A673 (cell line): ENCODE measurements around the gene ATP8A2.
"Not testable (repeated sequence)": the region's sequence is repeated elsewhere in the genome, so short reads cannot be mapped to it uniquely, and the experiment has no call there.

ENCODE experiments used
- CTCF ChIP-seq: fragments of 300-800, 200-600 bp; sonication (generic); conservative IDR thresholded peaks from 2 replicates; pipeline ENCODE4 v1.5.1; 2017; ENCODE audit warnings: low read depth, mild to moderate bottlenecking, antibody characterized with exemption, low read length, moderate library complexity, mixed read lengths
- EZH2 ChIP-seq: fragments of 200-600 bp; sonication (generic); IDR thresholded peaks from 2 replicates; pipeline ENCODE4 v1.6.1; 2017; ENCODE audit warnings: borderline replicate concordance, low read depth, mild to moderate bottlenecking, mixed read lengths, antibody characterized with exemption, low read length; ENCODE audit not compliant: poor library complexity, severe bottlenecking

- TF ChIP-seq CTCF, EZH2: not testable (repeated sequence)
Observed at GRCh38 chr13:25790137-25790536, 418.4 kb downstream of the ATP8A2 start.
